ENCODE results near the gene CLPTM1L. TPM values are rescaled to one million over a fixed set of nuclear protein-coding genes. Genes with fewer than 3 reads are reported as not detected.
"Not testable (repeated sequence)": the region's sequence is repeated elsewhere in the genome, so short reads cannot be mapped to it uniquely, and the experiment has no call there.

Gene CLPTM1L
- polyA plus RNA-seq, 4 donors: 122 to 130 (median 129) TPM

DNA sequence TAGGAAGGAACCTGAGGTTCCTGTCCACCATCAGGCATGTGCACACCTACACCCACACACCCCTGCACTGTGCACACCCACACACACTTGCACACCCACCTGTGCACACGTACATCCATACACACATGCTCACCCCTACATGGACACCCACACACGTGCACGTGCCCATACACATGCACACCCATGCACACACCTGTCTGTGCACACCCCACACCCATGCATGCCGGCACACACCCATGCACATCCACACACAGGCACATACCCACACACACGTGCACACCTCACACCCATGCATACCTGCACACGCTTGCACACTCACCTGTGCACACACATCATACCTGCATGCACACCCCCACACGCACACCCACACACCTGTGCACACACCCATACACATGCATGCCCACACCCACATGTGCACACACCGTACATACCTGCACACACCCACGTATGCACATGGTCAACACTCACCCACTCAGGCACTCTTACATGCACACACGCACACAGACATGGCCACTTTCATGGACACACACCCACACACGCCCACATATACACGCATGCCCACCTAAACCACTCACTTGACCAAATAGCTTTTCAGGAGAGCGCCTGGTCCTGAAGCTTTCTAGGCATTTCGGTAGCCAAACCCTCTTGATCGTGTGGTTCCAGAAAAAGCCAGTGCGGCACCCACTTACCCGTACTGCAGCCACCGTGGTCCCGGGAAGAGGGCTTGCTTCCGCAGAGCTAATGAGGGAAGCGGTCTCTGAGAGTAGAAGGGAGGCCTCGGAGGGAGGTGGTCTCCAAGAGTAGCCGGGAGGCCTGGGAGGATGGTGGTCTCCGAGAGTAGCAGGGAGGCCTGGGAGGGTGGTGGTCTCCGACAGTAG is 36.7 kb upstream of the CLPTM1L start:
- no peak for DNase-seq (ENCODE audit: low read depth in 4 of 4, low spot score in 2 of 4)

DNA sequence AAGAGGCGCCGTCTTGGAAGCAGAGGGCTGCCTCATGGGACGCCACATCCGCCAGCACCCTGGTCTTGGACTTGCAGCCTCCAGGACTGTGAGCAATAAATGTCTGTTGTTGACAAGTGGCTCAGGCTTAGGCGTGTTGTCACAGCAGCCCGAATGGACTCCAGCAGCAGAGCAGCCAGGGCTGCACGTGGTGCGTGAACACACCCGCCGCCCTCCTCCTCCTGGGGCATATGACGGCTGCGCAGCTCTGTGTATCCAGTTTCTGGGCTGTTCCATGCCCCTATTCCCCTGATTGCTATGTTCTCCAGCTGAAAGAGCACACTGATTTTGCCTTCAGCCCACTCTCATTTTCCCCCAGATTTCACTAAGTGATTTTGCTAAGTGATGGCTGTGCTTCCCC is 36.0 kb upstream of the CLPTM1L start:
- DNase-seq (ENCODE audit: low read depth in 4 of 4, low spot score in 2 of 4): no peak

DNA sequence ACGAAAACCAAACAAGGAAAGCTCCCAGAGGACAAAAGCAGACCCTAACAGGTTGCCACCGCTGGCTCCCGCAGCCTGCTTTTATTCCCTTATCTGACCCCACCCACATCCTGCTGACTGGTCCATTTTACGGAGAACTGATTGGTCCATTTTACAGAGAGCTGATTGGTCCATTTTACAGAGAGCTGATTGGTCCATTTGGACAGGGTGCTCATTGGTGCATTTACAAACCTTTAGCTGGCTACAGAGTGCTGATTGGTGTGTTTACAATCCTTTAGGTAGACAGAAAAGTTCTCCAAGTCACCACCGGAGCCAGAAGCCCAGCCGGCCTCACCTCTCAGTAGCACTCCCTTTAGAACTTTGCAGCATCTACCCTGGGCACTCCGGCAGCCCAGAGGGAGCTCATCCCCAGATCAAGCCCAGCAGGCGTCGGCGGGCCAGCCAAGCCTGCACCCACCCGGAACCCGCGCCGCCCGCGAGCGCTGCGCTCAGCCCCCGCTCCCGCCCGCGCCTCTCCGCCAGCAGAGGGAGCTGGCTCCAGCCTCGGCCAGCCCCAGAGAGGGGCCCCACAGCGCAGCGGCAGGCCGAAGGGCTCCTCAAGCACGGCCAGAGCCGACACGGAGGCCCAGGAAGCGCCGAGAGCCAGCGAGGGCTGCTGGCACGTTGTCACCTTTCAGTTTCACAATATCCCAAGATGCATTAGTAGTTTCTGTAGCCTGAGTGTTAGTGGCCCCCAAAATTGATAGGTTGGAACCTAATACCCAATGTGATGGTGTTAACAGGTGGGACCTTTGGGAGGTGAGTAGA is 35.3 kb upstream of the CLPTM1L start:
- DNase-seq (ENCODE audit: low read depth in 4 of 4, low spot score in 2 of 4): no peak

DNA sequence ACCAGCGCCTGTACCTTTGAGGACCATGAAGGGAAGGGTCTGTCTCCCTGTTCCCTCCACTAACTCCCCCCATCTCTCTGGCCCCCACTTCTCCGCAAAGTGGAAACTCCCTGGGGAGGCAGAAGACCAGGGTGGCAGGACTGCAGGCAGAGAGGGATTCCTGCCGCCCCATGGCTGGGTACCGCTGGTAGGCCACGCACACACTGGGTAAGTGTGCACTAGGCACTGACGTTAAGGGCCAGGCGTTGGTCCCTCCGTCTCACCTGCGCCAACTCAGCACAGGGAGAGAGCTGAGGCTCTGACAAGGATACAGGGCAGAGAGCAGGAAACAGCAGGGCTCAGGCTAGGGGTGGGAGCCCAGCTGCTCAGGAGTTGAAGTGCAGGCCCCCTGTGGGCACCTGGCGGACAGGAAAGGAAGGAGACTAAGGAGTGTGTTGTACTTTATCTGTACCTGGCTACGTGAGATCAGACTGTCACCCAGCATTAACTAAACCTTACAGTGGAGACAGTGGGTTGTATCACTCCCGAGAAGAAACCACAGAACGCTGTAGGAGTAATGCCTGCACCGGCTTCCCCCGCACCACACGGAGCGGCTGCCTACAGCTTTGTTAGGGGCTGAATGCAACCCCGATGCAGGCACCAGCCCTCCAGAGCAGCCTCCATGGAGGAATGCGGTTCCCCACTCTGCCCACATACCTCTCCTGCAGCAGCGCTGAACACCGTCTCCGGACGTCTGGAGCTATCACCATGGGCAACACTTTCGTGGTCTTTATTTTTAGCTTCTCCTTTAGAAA is 34.2 kb upstream of the CLPTM1L start:
- DNase-seq (ENCODE audit: low read depth in 4 of 4, low spot score in 2 of 4): no peak

DNA sequence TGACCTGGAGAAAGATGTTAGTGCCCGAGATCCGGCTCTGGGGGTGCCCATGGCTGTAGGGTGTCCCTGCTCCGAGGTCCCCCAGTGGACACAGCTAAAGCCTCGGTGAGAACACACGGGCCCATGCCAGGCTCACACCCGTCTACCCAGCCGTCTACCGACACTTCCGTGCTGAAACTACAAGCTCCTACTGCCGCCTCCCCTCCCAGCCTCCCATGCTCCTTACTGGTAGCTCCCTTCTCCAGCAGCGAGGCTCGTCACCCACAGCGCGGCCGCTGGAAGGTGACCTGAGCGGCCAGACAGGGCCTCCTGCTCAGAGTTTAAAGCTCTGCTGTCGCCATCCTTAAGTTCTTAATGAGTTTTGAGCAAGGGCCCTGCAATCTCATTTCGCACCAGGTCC is 33.2 kb upstream of the CLPTM1L start:
- DNase-seq (ENCODE audit: low read depth in 4 of 4, low spot score in 2 of 4): no peak

DNA sequence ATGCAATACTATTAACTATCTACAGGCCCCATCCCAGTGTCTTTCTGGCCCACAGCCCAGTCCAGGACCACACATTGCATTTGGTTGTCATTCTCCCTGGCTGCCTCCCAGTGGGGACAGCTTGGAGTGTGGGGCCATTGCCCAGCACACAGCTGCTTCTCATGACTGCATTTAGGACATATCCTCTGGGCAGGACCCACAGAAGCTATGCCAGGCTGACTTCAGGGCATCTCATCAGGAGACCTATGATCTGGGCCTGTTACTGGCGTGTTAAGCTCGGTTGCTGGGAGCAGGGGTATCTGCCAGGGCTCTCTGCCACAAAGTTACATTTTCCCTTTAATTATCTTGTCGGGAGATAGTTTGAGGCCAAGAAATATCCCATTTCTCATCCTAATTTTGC is 32.1 kb upstream of the CLPTM1L start:
- no peak for DNase-seq (ENCODE audit: low read depth in 4 of 4, low spot score in 2 of 4)

DNA sequence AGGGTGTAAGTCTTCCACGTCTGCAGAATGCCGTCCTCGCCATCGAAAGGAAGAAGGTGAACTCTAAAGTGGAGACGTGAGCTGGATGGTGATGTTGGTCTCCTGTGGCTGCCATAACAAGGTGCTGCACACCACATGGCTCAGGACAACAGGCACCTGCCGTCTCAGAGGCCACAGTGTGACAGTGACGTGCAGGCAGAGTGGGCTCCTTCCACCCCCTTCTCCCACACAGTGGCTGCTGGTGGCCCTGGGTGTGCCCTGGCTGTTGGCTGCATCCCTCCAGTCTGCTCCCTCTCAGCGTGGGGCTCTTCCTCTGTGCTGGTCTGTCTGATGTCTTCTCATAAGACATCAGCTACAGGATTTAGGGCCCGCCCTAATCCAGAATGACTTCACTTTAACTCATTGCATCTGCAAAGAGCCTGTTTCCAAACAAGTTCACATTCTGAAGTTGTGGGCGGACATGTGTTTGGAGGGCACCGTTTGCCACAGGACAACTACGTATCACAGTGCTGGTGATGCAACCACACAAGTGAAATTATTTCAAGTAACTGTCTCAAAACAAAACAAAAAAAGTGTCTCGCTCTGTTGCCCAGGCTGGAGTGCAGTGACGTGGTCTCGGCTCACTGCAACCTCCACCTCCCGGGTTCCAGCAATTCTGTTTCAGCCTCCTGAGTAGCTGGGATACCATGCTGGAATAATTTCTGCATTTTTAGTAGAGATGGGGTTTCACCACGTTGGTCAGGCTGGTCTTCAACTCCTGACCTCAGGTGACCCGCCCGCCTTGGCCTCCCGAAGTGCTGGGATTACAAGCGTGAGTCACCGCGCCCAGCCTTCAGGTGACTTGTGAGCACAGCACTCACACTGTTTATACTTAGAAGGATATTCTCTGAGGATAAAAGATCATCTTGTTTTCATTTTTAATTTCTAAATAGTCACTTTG is 31.2 kb upstream of the CLPTM1L start:
- no peak for DNase-seq (ENCODE audit: low read depth in 4 of 4, low spot score in 2 of 4)

DNA sequence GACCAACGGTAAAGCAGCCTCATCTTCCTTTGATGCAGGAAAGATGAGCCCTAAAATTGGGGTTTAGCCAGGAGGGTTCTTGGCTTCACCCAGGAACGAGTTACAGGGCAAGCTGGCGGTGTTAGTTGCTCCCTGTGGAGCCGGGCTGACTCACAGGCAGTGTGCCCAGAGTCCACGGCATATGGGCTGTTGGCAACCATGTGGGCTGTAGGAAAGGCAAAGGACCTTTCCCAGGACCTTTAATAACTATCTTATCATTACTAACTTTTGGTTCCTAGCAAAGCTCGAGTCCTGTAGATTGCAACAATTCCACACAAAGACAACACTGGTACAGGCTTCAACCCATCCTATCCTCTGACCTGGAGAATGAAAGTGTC is 29.8 kb upstream of the CLPTM1L start:
- no peak for DNase-seq (ENCODE audit: low read depth in 4 of 4, low spot score in 2 of 4)

DNA sequence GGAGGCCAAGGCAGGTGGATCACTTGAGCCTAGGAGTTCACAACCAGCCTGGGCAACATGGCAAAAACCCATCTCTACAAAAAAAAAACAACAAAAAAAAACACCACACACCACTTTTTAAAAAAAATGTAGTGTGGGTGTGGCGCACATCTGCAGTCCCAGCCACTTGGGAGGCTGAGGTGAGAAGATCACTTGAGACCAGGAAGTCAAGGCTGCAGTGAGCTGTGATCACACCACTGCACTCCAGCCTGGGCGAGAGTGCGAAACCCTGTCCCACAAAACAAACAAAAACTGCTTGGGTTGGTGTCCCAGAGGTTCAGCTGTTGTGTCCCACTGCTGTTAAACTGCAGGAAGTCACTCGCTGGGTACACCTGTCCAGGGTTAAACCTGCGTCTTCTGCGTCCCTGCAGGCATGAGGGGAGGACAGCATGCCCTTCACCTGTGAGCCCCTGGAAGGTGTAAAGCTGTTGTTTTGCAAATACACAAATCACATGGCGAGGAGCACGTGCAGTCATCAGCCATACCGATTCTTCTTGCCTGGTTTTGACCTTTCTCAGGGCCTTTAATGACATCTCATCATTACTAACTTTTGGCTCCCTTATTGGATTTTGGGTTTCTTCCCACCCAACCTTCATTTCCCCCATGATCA is 29.3 kb upstream of the CLPTM1L start:
- no peak for DNase-seq (ENCODE audit: low read depth in 4 of 4, low spot score in 2 of 4)

DNA sequence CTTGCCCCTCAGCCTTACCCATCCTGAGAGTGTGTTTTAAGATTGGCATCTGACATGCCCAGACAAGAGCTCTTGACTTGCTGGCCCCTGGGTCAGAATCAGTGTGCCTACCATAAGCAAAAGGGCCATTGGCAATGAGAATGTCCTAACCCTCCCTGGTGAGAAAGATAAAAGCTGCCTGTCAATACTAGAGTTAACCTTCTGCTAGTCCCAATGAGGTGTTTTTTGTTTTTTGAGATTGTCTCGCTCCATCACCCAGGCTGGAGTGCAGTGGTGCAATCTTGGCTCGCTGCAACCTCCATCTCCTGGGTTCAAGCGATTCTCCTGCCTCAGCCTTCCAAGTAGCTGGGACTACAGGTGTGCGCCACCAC is 27.1 kb upstream of the CLPTM1L start:
- DNase-seq (ENCODE audit: low read depth in 4 of 4, low spot score in 2 of 4): not testable (repeated sequence)

DNA sequence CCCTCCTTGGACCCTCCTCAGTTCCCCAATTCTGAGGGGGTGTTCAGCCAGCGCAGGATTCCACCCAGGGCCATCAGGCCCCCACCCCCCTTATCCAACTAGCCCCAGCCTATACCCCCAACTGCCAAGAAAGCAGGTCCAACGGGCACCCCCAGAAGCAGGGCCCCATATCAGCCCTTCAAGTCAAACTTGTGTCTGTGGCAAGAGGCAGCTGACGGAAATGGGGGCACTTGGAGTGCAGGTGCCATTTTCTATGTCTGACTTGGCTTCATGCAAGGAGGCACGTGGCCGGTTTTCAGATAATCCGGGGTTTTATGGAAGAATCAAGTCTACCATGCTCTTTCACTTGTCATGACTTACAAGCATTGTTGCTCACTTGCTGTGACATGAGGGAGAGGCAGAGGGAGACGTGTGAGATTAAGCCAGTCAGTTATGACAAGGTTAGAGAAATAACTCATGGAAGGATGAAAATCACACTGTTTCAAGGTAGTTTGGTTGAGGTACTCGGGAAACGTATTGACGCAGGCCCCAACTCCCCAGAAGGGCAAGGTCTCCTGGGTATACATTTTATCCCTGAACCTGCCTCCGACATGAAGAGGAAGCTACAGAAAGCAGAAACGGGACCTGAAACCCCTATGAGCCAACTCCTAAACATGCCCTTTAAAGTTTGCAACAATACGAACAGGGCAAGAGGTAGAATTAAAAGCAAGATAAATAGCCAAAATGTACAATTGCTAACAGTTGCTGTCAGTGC is 26.5 kb upstream of the CLPTM1L start:
- no peak for DNase-seq (ENCODE audit: low read depth in 4 of 4, low spot score in 2 of 4)

DNA sequence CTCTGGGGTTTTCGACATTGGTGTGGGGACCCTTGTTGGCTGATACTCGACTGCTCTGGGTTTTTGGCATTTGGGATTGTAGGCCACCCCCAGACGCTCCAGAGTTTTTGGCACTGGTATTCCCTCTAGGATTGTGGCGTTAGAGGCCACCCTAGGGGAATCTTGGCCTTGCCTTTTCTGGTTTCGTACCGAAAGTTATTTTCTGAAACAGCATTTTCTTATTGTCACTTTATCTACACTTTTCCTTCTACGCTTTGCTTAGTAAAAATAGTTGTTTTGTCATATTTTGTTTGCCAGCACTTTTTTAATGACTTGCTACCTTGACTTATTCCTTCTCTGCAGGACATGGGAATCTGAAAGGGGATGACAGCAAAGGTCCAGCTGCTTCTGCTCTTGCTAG is 25.1 kb upstream of the CLPTM1L start:
- no peak for DNase-seq (ENCODE audit: low read depth in 4 of 4, low spot score in 2 of 4)

DNA sequence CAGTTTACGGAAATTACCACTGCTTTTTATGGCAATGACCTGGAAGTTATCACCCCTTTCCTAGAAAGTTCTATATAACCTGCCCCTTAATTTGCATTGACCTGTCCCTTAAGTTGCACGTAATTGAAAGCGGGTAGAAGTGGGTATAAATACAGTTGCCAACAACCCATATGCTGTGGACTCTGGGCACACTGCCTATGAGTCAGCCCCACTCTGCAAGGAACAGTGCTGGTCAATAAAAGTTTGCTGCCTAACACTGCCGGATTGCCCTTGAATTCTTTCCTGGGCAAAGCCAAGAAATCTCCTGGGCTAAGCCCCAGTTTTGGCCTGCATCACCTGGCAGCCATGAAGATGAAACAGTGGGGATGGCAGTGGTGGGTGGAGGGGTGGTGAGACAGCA is 23.9 kb upstream of the CLPTM1L start:
- DNase-seq (ENCODE audit: low read depth in 4 of 4, low spot score in 2 of 4): no peak

DNA sequence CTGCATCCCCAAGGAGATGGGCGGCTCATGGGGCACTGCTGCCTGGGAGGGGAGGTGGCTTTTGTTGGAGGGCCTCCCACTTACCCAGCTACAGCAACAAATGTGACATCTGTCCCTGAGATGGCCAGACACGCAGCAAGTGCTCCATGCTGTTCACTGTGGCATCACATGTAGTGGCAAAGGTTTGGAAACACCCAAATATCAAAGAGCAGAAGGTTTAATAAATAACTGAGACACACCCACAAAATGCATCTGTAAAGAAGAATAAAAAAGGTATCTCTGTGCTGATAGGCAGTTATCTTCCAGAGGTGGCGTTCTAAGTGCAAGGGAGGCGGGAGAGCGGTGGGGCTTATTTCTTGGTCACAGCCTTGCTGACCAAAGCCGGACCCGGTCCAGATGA is 23.3 kb upstream of the CLPTM1L start:
- DNase-seq (ENCODE audit: low read depth in 4 of 4, low spot score in 2 of 4): no peak

DNA sequence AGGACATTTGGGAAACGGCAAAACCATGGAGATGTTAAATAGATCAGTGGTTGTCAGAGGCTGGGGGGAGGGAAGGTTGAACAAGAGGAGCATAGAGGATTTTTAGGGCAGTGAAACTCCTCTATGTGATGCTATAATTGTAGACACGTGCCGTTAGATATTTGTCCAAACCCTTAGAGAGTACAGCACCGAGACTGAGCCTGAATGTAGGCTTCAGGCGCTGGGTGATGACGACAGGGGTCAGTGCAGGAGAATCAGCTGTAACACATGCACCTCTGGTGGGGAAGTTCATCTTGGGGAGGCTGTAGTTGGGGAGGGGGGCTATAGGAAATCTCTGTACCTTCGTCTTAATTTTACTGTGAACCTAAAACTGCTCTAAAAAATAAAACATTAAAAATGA is 22.2 kb upstream of the CLPTM1L start:
- DNase-seq (ENCODE audit: low read depth in 4 of 4, low spot score in 2 of 4): no peak

DNA sequence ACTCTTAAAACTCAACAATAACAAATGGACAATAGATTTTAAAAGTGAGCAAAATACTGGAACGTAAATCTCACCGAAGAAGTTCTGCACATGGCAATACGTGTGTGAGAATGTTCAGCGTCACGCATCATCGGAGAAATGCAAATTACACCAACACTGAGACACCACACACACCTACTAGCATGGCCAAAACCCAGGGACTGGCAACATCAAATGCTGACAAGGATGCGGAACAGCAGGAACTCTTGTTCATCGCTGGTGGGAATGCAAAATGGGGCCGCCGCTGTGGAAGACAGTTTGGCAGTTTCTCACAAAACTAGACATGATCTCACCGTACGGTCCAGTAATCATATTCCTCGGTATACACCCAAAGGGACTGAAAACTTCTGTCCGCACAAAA is 21.6 kb upstream of the CLPTM1L start:
- DNase-seq (ENCODE audit: low read depth in 4 of 4, low spot score in 2 of 4): no peak

DNA sequence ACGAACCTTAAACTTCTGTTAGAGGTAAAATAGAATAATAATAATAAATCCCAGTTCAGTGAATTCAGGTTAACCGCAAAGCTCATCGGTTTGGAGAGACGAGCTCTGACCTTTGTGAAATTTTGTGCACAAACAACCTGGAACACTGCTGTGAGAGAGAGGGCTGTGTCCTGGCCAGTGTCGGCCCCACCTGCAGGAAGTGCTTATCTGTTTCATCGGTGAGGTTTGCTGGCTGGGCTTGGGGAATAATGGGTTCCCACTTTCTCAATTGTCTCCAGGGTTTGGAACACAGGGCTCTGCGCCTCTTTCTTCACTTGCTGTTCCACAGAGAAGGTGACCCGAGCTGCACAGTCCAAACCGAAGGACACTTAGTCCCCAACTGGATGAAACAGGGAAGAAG is 19.3 kb upstream of the CLPTM1L start:
- no peak for DNase-seq (ENCODE audit: low read depth in 4 of 4, low spot score in 2 of 4)

DNA sequence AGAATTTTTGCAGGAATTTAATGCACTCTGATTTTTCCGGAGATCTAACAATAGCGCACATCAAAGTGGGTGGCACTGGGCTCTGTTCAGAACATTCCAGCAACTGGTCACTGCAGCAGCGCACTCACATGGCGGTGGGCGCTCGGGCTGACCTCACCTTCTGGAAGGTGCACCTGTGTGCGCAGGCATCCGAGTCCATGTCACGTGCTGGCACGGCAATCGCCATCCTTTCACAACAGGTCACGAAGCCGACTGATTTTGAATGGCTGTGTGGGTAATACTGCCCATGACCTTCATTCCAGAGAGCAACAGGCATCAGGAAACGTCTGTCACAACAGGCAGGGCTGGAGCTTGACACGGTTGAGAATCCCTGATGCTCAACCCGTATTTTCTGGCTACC is 18.7 kb upstream of the CLPTM1L start:
- DNase-seq (ENCODE audit: low read depth in 4 of 4, low spot score in 2 of 4): no peak

DNA sequence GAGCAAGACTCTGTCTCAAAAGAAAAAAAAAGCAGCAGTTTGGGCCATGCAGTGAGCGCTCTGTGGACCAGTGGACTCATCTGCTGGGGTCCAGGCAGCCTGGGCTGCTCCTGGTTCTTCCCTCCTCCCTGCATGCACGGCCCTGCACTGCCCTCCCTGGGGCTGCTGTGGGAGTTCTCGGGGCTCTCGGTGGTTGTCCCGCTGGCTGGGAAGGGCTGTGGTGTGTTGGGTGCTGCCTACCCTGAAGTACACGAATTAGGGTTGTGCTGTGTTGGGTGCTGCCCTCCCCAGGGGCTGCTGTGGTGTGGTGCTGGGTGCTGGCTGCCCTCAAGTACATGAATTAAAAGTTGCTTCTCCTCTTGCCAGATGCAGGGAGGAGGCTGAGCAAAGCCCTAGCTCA is 18.3 kb upstream of the CLPTM1L start:
- DNase-seq (ENCODE audit: low read depth in 4 of 4, low spot score in 2 of 4): no peak

Measured in left renal cortex interstitium (tissue), 4 donors.